ENCODE measurements around the gene MGAT5.
"Not testable (repeated sequence)": the region's sequence is repeated elsewhere in the genome, so short reads cannot be mapped to it uniquely, and the experiment has no call there.

The MGAT5 gene

DNA sequence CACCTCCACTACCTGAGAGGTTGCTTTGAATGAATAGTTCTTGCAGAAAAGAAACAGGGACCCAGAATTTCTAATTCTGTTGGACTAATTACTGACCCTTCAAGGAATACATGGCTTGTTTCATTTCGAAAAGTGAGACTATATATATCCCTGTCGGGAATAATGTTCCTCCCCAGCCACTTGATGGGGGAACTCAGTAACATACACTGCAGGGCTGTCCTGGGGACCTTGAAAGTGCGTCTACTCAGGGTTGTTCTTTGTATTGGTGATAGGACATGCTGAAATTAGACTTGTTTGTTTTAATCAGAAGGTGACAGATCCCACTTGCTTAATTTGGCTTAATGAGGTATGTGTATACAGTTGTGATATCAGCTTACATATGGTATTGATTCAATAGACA, 25.5 kb downstream of the MGAT5 start:
- DNase-seq, result no peak

DNA sequence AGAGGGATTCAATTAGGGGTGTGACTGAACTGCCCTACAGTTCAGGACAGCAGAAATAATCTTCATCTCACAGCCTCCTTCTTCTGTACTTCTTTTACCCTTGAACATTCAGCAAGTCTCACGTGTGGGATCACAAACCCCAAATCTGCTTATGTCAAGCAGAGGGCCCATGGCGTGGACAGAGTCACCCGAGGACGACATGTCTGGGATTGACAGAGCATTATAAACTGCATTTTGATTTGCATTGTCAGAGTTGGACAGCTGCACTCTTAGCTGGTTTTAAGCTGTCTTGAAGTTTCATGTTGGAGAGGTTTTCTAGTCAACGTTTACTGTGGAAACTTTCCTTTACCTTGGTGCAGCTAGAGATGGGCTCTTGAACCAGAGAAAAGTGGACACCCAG, 26.4 kb downstream of the MGAT5 start:
- no peak for DNase-seq

DNA sequence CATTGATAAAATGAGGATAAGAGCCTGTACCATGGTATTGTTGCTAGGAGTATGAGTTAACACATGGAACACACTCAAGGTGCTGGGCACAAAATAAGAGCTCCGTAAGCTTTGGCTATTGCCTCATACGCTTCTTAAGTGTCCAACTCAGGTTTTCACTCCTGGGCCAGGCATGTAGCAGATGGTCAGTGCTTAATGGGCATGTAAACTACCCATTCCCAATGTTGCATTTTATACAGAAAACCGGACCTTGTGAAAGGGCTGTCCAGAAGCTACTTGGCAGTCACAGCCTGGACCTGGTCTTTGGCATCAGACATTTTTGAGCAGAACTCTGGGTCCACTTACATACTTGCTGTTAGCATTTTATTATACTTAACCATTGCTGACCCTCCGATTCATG, 26.9 kb downstream of the MGAT5 start:
- DNase-seq, result no peak

- DNase-seq, result no peak
These were observed 28.0 kb downstream of the MGAT5 start for GRCh38 chr2:134281815-134282419.

DNA sequence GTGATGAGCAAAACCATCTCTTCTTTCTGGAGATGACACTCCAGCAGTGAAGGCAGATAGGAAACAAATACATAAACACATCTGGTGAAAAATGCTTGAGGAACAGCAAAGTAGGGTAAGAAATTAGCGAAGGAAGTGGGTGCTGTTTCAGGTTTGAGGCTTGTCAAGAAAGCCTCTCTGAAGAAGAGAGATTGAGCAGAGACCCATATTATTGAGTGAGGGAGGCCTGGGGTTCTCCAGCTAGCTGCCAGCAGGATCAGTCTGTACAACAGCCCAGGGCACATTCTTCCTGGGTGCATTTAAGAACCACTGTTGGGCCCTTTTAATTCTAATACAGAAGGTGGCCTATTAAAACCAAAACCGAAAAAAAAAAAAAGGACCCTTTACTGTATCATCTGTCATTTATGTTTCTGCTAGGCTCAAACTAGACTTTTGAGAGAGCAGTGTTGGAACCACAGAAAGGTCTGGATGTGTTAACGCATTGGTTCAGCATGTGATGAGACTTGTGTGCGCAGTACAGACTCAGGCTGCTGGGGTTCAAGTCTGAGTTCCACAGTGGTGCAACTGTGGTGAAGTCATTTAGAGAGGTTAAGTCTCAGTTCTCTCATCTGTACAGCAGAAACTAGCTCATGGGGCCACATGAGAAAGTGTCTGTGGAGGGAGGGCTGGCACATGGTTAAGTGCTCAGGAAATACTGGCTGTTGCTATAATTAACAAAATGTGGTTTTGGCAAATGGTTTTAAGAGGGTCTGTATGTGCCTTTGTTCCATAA, 28.9 kb downstream of the MGAT5 start:
- DNase-seq, result no peak

DNA sequence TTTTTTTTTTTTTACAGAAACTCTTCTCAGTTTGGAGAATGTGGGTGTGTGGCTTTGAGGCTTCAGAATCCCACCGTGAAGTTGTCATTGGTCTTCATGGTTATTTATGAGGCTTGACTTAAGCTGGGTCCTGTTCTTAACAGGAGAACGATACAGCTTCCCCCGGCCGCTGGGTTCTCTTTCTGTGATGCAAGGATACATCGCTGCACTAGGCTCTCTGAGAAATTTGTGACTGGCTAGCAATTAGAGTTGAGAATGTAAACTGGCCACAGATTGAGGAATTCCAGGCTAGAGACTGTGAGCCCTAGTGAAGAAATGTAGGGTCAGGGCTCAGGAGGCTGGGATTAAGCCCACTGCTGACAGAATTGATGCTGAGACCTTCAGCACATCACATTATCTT, 29.8 kb downstream of the MGAT5 start:
- no peak for DNase-seq

DNA sequence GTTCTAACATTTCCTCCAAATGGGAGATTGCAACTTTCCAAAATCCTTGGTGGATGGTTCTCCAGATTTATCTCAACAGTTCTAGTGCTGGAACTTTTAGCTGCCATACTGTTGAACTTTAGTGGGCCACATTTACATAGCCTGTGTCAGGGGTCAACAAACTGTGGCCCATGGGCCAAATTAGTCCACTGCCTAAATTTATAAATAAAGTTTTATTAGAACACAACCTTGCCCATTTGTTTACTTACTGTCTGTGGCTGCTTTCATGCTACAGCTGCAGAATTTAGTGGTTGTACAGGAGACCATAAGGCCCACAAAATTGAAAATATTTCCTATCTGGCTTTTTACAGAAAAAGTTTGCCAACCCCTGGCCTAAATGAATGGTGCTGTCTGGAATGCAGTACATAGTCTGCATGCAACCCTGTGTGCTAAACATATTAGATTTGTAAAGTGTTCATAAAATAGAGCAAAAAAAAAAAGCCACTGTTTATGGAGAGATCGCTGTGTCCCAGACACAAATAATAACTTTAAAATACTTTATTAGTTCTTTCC, 30.3 kb downstream of the MGAT5 start:
- no peak for DNase-seq

DNA sequence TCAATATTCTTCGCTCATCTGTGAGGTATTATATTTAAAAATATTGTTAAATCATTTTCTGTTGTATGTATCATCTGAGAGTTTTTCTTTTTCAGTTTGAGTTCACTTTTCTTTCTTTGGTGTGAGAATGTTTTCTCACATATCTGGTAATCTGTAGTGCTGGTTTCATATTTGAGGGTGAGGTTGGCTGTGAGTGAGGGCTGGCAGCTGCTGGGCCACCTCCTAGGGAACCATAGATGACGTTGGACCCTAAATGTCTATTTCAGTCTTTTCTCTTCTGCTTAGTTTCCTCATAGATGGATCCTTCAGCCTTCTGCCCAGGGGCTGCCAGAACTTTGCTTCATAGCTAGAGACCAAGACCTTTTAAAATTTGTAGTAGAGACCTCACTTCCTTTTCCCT, 33.5 kb downstream of the MGAT5 start:
- DNase-seq, result no peak

DNA sequence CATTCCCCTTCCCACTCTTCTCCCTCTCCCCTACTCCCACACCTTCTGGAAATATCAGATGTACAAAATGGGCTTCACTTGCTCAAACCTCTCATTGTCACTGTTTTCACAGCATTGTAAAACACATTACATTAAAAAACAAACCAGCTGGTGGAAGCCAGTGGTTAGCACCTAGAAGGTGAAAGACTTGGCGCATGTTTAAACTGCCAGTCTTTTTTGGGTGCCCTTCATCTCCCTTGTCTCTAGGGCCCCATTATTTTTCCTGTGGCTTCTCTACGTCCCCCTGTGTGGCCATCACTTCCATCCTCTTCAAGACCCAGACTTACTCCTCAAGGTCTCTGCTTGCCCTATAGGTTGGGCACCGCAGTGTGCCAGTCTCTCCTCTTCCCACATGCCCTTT, 34.9 kb downstream of the MGAT5 start:
- DNase-seq, result no peak

DNA sequence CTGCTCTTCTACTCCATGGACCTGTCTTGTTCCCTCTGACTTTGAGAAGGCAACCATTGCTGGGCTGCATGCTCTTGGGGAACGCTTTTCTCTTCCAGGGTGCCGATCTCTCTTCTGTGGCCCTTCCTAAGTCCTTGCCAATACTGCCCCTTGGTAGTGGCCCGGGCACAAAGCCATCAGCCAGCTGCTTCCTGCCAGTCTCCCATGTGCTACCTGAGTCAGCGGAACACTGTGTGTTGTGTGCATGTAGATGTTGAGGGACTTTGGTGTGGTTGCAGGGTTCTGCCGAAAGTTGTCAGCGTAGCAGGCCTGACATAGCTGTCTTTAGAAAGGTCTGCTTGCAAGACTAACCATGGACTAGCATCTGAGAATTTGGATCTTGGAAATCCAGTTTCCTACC, 35.4 kb downstream of the MGAT5 start:
- DNase-seq, result no peak

DNA sequence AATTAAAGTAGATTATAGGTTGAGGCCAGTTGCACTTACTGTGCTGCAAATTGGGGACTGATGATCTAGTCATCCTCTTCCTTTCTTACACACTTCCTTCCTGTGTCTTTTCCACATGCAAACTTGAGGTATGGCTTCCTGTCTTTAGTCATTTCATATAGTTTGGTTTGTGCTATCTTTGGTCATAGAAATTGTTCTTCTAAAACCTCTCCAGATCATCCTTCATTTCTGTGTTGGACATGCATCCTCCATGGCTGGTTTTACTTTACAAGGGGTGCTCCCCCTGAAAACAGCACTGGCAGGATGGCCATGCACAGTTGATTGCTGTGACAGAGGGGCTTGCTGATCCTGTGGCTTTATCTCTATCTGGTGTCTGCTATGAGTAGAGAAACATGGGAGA, 36.5 kb downstream of the MGAT5 start:
- no peak for DNase-seq

GRCh38 chr2:134292514-134292913, 38.6 kb downstream of the MGAT5 start:
- no peak for DNase-seq

- DNase-seq, result no peak
These were observed 40.1 kb downstream of the MGAT5 start for GRCh38 chr2:134293719-134294537.

DNA sequence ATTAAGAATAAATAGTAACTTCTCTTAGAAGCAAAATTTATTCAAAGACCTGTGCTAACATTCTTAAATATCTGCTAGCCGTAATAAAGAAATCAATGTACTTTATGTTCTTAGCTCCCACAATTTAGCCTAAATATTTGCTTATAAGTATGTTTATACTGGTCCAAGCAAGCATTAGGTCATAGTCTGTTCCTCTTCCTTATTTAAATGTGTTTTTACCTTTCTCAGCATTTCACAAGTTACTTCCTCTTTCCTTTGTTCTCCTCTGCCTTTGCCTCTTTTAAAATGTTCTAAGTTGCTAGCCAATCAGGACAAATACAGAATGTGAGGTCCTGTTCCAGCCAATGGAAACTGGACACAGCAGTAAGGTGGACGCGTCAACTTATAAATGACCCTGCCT, 40.7 kb downstream of the MGAT5 start:
- not testable (repeated sequence) for DNase-seq

- no peak for DNase-seq
These were observed 41.6 kb downstream of the MGAT5 start for GRCh38 chr2:134295441-134295840.

- no peak for DNase-seq
These were observed 42.4 kb downstream of the MGAT5 start for GRCh38 chr2:134296301-134296700.

DNA sequence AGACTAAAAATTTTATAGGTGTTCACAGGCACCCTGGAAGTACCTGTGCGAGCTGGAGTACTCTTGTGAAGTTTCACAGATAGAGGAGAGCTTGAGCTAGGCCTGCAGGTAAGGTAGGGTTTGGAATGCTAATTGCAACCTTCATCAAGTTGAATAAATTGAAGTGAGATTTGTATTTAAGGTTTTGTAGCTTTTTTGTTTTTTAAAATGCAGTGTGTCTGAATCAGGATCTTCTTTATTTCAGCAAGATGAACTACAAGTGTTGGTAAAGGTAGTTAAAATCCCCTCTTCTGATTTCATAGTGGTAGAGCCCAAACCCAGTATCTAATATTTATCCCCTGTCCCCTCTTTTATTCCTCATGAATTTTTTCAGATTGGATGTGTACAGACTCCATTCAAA, 45.5 kb downstream of the MGAT5 start:
- no peak for DNase-seq

DNA sequence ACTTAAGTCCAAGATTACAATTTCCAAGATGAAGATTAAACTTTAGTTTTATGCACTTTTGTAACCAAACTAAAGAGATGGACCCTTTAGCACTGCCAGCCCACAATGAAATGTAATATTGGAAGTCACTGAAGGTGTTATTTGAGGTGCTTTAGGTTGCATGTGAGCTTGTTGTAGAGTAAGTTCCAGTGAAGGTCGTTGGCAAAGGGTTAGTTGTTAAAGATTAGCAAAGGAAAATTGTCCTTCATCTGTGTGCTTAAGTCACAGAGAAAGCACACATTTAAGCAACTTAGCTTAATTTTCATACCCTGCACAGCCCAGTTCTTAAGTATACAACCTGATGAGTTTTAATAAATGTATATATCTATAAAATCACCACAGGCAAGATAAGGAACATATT, 46.7 kb downstream of the MGAT5 start:
- no peak for DNase-seq

GRCh38 chr2:134301099-134301927, 47.4 kb downstream of the MGAT5 start:
- no peak for DNase-seq

GRCh38 chr2:134301928-134302260, 48.0 kb downstream of the MGAT5 start:
- DNase-seq, result no peak

GRCh38 chr2:134304394-134305108, 50.7 kb downstream of the MGAT5 start:
- DNase-seq, result no peak

DNA sequence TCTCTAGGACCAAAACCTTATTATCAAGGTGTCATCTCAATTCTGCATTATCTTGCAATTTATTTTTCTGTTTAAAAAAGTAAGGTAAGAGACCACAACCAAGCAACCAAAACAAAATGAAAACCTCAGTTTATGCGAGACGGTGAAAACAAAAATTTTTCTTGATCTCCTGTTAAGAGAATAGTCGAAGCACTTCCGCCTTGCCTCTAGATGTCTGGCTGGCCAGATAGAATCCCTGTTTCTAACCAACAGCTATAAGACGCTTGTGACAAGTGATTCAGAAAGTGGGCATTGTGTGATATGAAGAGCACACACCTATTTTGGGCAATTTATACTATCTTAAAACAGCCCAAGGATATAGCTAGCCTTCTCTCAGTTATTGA, 51.2 kb downstream of the MGAT5 start:
- DNase-seq, result no peak
